AG08396 (cell line): Measurements from ENCODE around the gene RAP1B.

ENCODE experiments used
- DNase-seq: peaks from one replicate; pipeline ENCODE4 v3.0.0; 2012; ENCODE audit warnings: low spot score, mixed read lengths

RAP1B gene

GRCh38 chr12:68612202-68612601 is 1.5 kb downstream of the RAP1B start:
- no peak for DNase-seq

- DNase-seq = no peak
Observed at GRCh38 chr12:68612697-68613096, 2.0 kb downstream of the RAP1B start.

- DNase-seq = no peak
Observed at GRCh38 chr12:68613209-68613904, 2.7 kb downstream of the RAP1B start.

GRCh38 chr12:68614105-68614679 is 3.5 kb downstream of the RAP1B start:
- no peak for DNase-seq

- no peak for DNase-seq
Observed at GRCh38 chr12:68614769-68615168, 4.1 kb downstream of the RAP1B start.

GRCh38 chr12:68617160-68617926 is 6.6 kb downstream of the RAP1B start:
- no peak for DNase-seq

GRCh38 chr12:68619541-68619940 is 8.8 kb downstream of the RAP1B start:
- no peak for DNase-seq

- no peak for DNase-seq
Observed at GRCh38 chr12:68620519-68621471, 10.1 kb downstream of the RAP1B start.

GRCh38 chr12:68621472-68622081 is 10.9 kb downstream of the RAP1B start:
- DNase-seq = no peak

- no peak for DNase-seq
Observed at GRCh38 chr12:68622250-68622649, 11.6 kb downstream of the RAP1B start.

GRCh38 chr12:68623059-68623458 is 12.4 kb downstream of the RAP1B start:
- DNase-seq = no peak

GRCh38 chr12:68623984-68624383 is 13.3 kb downstream of the RAP1B start:
- DNase-seq = peak; percentile 34

GRCh38 chr12:68624933-68625332 is 14.2 kb downstream of the RAP1B start:
- no peak for DNase-seq

- DNase-seq = no peak
Observed at GRCh38 chr12:68627673-68628319, 17.1 kb downstream of the RAP1B start.

- DNase-seq = no peak
Observed at GRCh38 chr12:68628698-68629097, 18.0 kb downstream of the RAP1B start.

GRCh38 chr12:68630050-68630449 is 19.4 kb downstream of the RAP1B start:
- DNase-seq = no peak

- no peak for DNase-seq
Observed at GRCh38 chr12:68630598-68630997, 19.9 kb downstream of the RAP1B start.

GRCh38 chr12:68631227-68631626 is 20.5 kb downstream of the RAP1B start:
- no peak for DNase-seq

GRCh38 chr12:68632486-68632885 is 21.8 kb downstream of the RAP1B start:
- no peak for DNase-seq

- DNase-seq = no peak
Observed at GRCh38 chr12:68633614-68634558, 23.2 kb downstream of the RAP1B start.
